IMR-90 (cell line): Measurements from ENCODE around the gene ASS1. TPM values are rescaled to one million over a fixed set of nuclear protein-coding genes. Genes with fewer than 3 reads are reported as not detected.

Experiments used
- ATAC-seq: fragments of 200-7000 bp; cut with Tn5 transposase; 2 replicates; pipeline ENCODE4 v1.9.1; 2020; ENCODE audit warnings: low read depth, mild to moderate bottlenecking, moderate library complexity
- BruUV-seq: library from RNA; stranded (reverse); fragments of 400-500 nt; replicated peaks from 2 replicates; lab custom pipeline; 2021; lab: Mats Ljungman, UMichigan
- CTCF ChIA-PET: fragments of 300-600 bp; formaldehyde crosslinking; extraction: SDS; loops from one replicate; lab custom pipeline; 2021; ENCODE audit warnings: antibody characterized with exemption; lab: Yijun Ruan, JAX
- POLR2A ChIA-PET: fragments of 300-600 bp; sonication (Branson Sonifier 250); formaldehyde crosslinking; loops from one replicate; lab custom pipeline; 2022; ENCODE audit warnings: antibody characterized with exemption; ENCODE audit not compliant: unreplicated experiment; lab: Charles Lee
- DNase-seq: peaks from one replicate; pipeline ENCODE4 v3.0.0; 2013
- H2AFZ ChIP-seq: replicated peaks from 2 replicates; pipeline ENCODE3; 2013; ENCODE audit warnings: low read length, mild to moderate bottlenecking; ENCODE audit not compliant: poor library complexity
- H2AK5ac ChIP-seq: 2 replicates; pipeline ENCODE4 v1.6.1; 2013; ENCODE audit warnings: low read depth, low read length, inconsistent platforms
- H2AK9ac ChIP-seq: replicated peaks from 2 replicates; pipeline ENCODE3; 2013; ENCODE audit warnings: mild to moderate bottlenecking, low read depth, low read length, moderate library complexity; ENCODE audit not compliant: poor library complexity
- H2BK120ac ChIP-seq: 2 replicates; pipeline ENCODE4 v1.6.1; 2013; ENCODE audit warnings: low read depth, low read length, inconsistent platforms
- H2BK15ac ChIP-seq: 3 replicates; pipeline ENCODE4 v1.6.1; 2013; ENCODE audit warnings: low read depth, low read length, inconsistent platforms
- H2BK20ac ChIP-seq: 2 replicates; pipeline ENCODE4 v1.6.1; 2013; ENCODE audit warnings: low read depth, mild to moderate bottlenecking, inconsistent platforms, low read length, moderate library complexity
- H2BK5ac ChIP-seq: 2 replicates; pipeline ENCODE4 v1.6.1; 2013; ENCODE audit warnings: mild to moderate bottlenecking, low read depth, low read length, inconsistent platforms; ENCODE audit not compliant: poor library complexity, severe bottlenecking
- H3K14ac ChIP-seq: replicated peaks from 2 replicates; pipeline ENCODE4 v1.6.1; 2013; ENCODE audit warnings: low read depth, low read length, inconsistent platforms
- H3K18ac ChIP-seq: 2 replicates; pipeline ENCODE4 v1.6.1; 2013; ENCODE audit warnings: low read depth, low read length, control low read depth
- H3K23ac ChIP-seq: 2 replicates; pipeline ENCODE4 v1.6.1; 2013; ENCODE audit warnings: low read depth, low read length, inconsistent platforms
- H3K27ac ChIP-seq: 2 replicates; pipeline ENCODE4 v1.5.1; 2013; ENCODE audit warnings: mild to moderate bottlenecking, control low read depth, low read length; ENCODE audit not compliant: insufficient read depth
- H3K27me3 ChIP-seq: 2 replicates; pipeline ENCODE4 v1.6.1; 2013; ENCODE audit warnings: low read length; ENCODE audit not compliant: control insufficient read depth, insufficient read depth
- H3K36me3 ChIP-seq: 2 replicates; pipeline ENCODE4 v1.6.1; 2013; ENCODE audit warnings: low read length, mixed read lengths; ENCODE audit not compliant: control insufficient read depth, insufficient read depth
- H3K4ac ChIP-seq: 2 replicates; pipeline ENCODE4 v1.6.1; 2013; ENCODE audit warnings: low read depth, low read length, inconsistent platforms
- H3K4me1 ChIP-seq: 2 replicates; pipeline ENCODE4 v1.6.1; 2013; ENCODE audit warnings: low read length, mixed read lengths; ENCODE audit not compliant: control insufficient read depth, insufficient read depth
- H3K4me2 ChIP-seq: 2 replicates; pipeline ENCODE4 v1.6.1; 2013; ENCODE audit warnings: low read depth, mild to moderate bottlenecking, control low read depth, low read length, moderate library complexity
- H3K4me3 ChIP-seq: 2 replicates; pipeline ENCODE4 v1.5.1; 2013; ENCODE audit warnings: low read depth, mild to moderate bottlenecking, control low read depth, low read length, moderate library complexity; ENCODE audit not compliant: insufficient read depth
- H3K56ac ChIP-seq: 2 replicates; pipeline ENCODE4 v1.6.1; 2013; ENCODE audit warnings: low read length, inconsistent platforms; ENCODE audit not compliant: insufficient read depth; ENCODE audit errors: extremely low read depth
- H3K79me1 ChIP-seq, 2 experiments: 2 replicates each; pipeline ENCODE4 v1.6.1; 2013; ENCODE audit warnings: low read length in 2 of 2, inconsistent platforms in 1 of 2, low read depth in 1 of 2
- H3K9ac ChIP-seq: 2 replicates; pipeline ENCODE4 v1.6.1; 2013; ENCODE audit warnings: low read depth, low read length, control low read depth
- H3K9me1 ChIP-seq: 2 replicates; pipeline ENCODE4 v1.6.1; 2013; ENCODE audit warnings: low read length, inconsistent platforms; ENCODE audit not compliant: insufficient read depth
- H3K9me3 ChIP-seq: 2 replicates; pipeline ENCODE4 v1.6.1; 2013; ENCODE audit warnings: low read length; ENCODE audit not compliant: control insufficient read depth, insufficient read depth
- H4K20me1 ChIP-seq: 2 replicates; pipeline ENCODE4 v1.6.1; 2013; ENCODE audit warnings: low read length, inconsistent platforms; ENCODE audit not compliant: insufficient read depth
- H4K5ac ChIP-seq: 2 replicates; pipeline ENCODE4 v1.6.1; 2013; ENCODE audit warnings: mild to moderate bottlenecking, low read depth, low read length, control low read depth
- H4K8ac ChIP-seq, 2 experiments: 2 replicates each; pipeline ENCODE4 v1.6.1; 2013; ENCODE audit warnings: low read depth in 2 of 2, low read length in 2 of 2, control low read depth in 1 of 2, inconsistent platforms in 1 of 2
- H4K91ac ChIP-seq: 2 replicates; pipeline ENCODE4 v1.6.1; 2013; ENCODE audit warnings: low read depth, low read length, inconsistent platforms; ENCODE audit not compliant: insufficient read depth
- BHLHE40 ChIP-seq: fragments of 150-350 bp; IDR thresholded peaks from 2 replicates; pipeline ENCODE4 v1.6.1; 2016; ENCODE audit warnings: mild to moderate bottlenecking, low read depth, low read length
- CEBPB ChIP-seq: IDR thresholded peaks from 2 replicates; pipeline ENCODE4 v1.6.1; 2012; ENCODE audit warnings: low read depth, low read length, improper control_type of control experiment
- CHD1 ChIP-seq: IDR thresholded peaks from 2 replicates; pipeline ENCODE4 v1.6.1; 2012; ENCODE audit warnings: low read depth, low read length, improper control_type of control experiment
- CTCF ChIP-seq: conservative IDR thresholded peaks from 2 replicates; pipeline ENCODE4 v1.5.1; 2012; ENCODE audit warnings: mild to moderate bottlenecking, low read depth, low read length, improper control_type of control experiment
- FOS ChIP-seq: fragments of 150-350 bp; IDR thresholded peaks from 2 replicates; pipeline ENCODE4 v1.6.1; 2016; ENCODE audit warnings: low read depth, low read length
- MAFK ChIP-seq: IDR thresholded peaks from 2 replicates; pipeline ENCODE4 v1.6.1; 2012; ENCODE audit warnings: low read depth, low read length, improper control_type of control experiment
- MXI1 ChIP-seq: IDR thresholded peaks from 2 replicates; pipeline ENCODE4 v1.6.1; 2012; ENCODE audit warnings: low read depth, mild to moderate bottlenecking, low read length, moderate library complexity, borderline replicate concordance
- NFE2L2 ChIP-seq: fragments of 150-350 bp; IDR thresholded peaks from 2 replicates; pipeline ENCODE4 v1.6.1; 2016; ENCODE audit warnings: low read depth, mild to moderate bottlenecking, low read length
- POLR2A ChIP-seq: IDR thresholded peaks from 2 replicates; pipeline ENCODE4 v1.6.1; 2012; ENCODE audit warnings: mild to moderate bottlenecking, low read depth, low read length
- RAD21 ChIP-seq: IDR thresholded peaks from 2 replicates; pipeline ENCODE4 v1.6.1; 2012; ENCODE audit warnings: low read length, improper control_type of control experiment
- RCOR1 ChIP-seq: IDR thresholded peaks from 2 replicates; pipeline ENCODE4 v1.6.1; 2012; ENCODE audit warnings: mild to moderate bottlenecking, low read length, improper control_type of control experiment; ENCODE audit not compliant: insufficient replicate concordance
- RFX5 ChIP-seq: IDR thresholded peaks from 2 replicates; pipeline ENCODE4 v1.8.0; 2012; ENCODE audit warnings: low read depth, mild to moderate bottlenecking, low read length, moderate library complexity
- SMC3 ChIP-seq: fragments of 150-350 bp; IDR thresholded peaks from 2 replicates; pipeline ENCODE4 v1.6.1; 2016; ENCODE audit warnings: low read depth, mild to moderate bottlenecking, antibody characterized with exemption, low read length, moderate library complexity
- WGBS, 2 experiments: methylation state at CpG; one replicate each; pipeline versions ENCODE4 v1.1.5 to v1.1.7; 2013; ENCODE audit warnings: missing lambda C conversion rate in 2 of 2; ENCODE audit not compliant: insufficient read length in 1 of 2; ENCODE audit errors: extremely low coverage in 2 of 2; 5-methylcytosine and 5-hydroxymethylcytosine counted together
- dilution Hi-C: fragments of 300-500 bp; cut with HindIII; formaldehyde crosslinking; loops from one replicate; pipeline ENCODE4 v1.14.3; 2018; ENCODE audit warnings: low sequenced_read_pairs; ENCODE audit not compliant: unreplicated experiment
- in situ Hi-C: fragments of 300-500 bp; cut with MboI; formaldehyde crosslinking; loops from 3 replicates; pipeline ENCODE4 v1.14.3; 2019; ENCODE audit warnings: low sequenced_read_pairs, inconsistent platforms, mixed read lengths
- intact Hi-C: fragments of 100-400 bp; cut with micrococcal nuclease; formaldehyde crosslinking; loops from 2 replicates; pipeline ENCODE4 v1.10.0; 2022
- polyA plus RNA-seq, 3 experiments: library from polyadenylated mRNA; depleted of rRNA; stranded (reverse); fragments of >200 nt; gene quantifications; 2 replicates each; pipeline ENCODE4 v1.2.3, GENCODE V29; 2012; ENCODE audit warnings: low replicate concordance in 1 of 3
- total RNA-seq: library from RNA; depleted of rRNA; stranded (reverse); fragments of >200 nt; gene quantifications from 2 replicates; pipeline ENCODE4 v1.2.3, GENCODE V29; 2012
- TF ChIP-seq, protein P1 (sequence below): fragments of 150-350 bp; IDR thresholded peaks from 2 replicates; pipeline ENCODE4 v1.6.1; 2017; ENCODE audit warnings: mild to moderate bottlenecking, antibody characterized with exemption, low read length, low read depth
- TF ChIP-seq, protein P2 (sequence below): fragments of 150-350 bp; IDR thresholded peaks from 2 replicates; pipeline ENCODE4 v1.6.1; 2016; ENCODE audit warnings: low read depth, mild to moderate bottlenecking, low read length, moderate library complexity, borderline replicate concordance

The ASS1 gene
- total and polyA plus RNA-seq, 2 of the 4 experiments (the other 2 are of a cell fraction) = 39.6 to 41.9 TPM

- H4K8ac ChIP-seq = no peak overlapping the region
- ChIA-PET POLR2A (no interaction called here), CTCF (no interaction called here)
- H3K4ac ChIP-seq = no peak overlapping the region
- H2BK20ac ChIP-seq = no peak overlapping the region
- no peak overlapping the region for H3K9ac ChIP-seq
- no peak overlapping the region for H3K4me3 ChIP-seq
- dilution Hi-C loops (no loop called here), in situ Hi-C loops (no loop called here), intact Hi-C loops (no loop called here)
- TF ChIP-seq SMC3 (no peak), CTCF (no peak), POLR2A (no peak), MAFK (no peak), NFE2L2 (no peak), CHD1 (no peak), RCOR1 (no peak), RAD21 (no peak), BHLHE40 (no peak), FOS (no peak), CEBPB (no peak), RFX5 (no peak), MXI1 (no peak)
- TF ChIP-seq, protein P1, sequence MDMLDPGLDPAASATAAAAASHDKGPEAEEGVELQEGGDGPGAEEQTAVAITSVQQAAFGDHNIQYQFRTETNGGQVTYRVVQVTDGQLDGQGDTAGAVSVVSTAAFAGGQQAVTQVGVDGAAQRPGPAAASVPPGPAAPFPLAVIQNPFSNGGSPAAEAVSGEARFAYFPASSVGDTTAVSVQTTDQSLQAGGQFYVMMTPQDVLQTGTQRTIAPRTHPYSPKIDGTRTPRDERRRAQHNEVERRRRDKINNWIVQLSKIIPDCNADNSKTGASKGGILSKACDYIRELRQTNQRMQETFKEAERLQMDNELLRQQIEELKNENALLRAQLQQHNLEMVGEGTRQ = no peak
- TF ChIP-seq, protein P2, sequence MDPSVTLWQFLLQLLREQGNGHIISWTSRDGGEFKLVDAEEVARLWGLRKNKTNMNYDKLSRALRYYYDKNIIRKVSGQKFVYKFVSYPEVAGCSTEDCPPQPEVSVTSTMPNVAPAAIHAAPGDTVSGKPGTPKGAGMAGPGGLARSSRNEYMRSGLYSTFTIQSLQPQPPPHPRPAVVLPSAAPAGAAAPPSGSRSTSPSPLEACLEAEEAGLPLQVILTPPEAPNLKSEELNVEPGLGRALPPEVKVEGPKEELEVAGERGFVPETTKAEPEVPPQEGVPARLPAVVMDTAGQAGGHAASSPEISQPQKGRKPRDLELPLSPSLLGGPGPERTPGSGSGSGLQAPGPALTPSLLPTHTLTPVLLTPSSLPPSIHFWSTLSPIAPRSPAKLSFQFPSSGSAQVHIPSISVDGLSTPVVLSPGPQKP = no peak
- H3K9me3 ChIP-seq = peaks cover 2% of the 10 kb centered on the region; the same call in 1 of the 2 replicates
- H4K91ac ChIP-seq = no peak overlapping the region
- H3K4me2 ChIP-seq = no peak overlapping the region
- H3K4me1 ChIP-seq = no peaks in the 10 kb centered on the region
- no TSS peak for BruUV-seq
- H3K14ac ChIP-seq = no peak overlapping the region
- no peak overlapping the region for H2BK120ac ChIP-seq
- no peaks in the 10 kb centered on the region for H3K9me1 ChIP-seq
- no peak overlapping the region for H3K27ac ChIP-seq
- H4K5ac ChIP-seq = no peak overlapping the region
- H2AK5ac ChIP-seq = no peak overlapping the region
- no peaks in the 10 kb centered on the region for H3K79me1 ChIP-seq
- H4K20me1 ChIP-seq = no peaks in the 10 kb centered on the region
- ATAC-seq (no peak), DNase-seq (no peak)
- no peak overlapping the region for H2BK5ac ChIP-seq
- no peak overlapping the region for H3K56ac ChIP-seq
- no peaks in the 10 kb centered on the region for H3K36me3 ChIP-seq
- no peak overlapping the region for H2AK9ac ChIP-seq
- peaks cover 46% of the 10 kb centered on the region; the same call in 1 of the 2 replicates for H3K27me3 ChIP-seq
- no peak overlapping the region for H3K23ac ChIP-seq
- WGBS, 2 experiments = 43% methylated on average over 7 of the region's 8 CpGs; no CpG with 5 or more reads in 1 of the 2 experiments
- H2BK15ac ChIP-seq = no peak overlapping the region
- no peak overlapping the region for H2AFZ ChIP-seq
- H3K18ac ChIP-seq = no peak overlapping the region
Observed at GRCh38 chr9:130399768-130400167, 45.0 kb upstream of the ASS1 start.
